ENCODE measurements around the gene DDIT3.

DNA sequence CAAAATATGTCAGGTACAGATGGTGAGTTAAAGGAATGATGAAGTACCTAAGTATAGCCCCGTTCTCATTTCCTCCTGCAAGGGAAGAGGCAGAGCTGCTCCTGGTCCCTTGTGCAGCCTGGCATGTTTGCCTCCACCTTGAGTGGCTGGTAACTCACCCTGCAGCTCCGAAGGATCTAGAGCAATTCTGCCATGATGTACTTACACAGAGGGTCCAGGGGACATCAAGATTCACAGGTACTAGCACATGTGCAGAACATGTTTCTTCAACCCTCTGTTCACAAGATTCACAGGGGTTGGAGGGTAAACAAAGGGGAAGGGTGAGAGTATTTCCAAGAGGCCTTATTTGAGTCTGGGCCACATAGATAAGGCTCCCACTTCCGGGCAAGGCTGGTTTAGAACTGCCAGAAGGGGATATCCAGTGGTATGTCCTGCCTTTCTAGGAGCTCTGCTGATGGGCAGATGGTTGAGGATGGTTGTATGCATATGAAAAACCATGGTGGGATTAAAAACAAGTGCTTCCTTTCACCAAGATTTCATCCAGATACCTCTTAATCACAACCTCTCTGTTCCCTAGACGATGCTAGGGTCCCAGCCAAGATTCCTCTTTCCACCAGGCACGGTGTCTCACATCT lies 18.9 kb upstream of the DDIT3 start:
- TF ChIP-seq, protein P1, sequence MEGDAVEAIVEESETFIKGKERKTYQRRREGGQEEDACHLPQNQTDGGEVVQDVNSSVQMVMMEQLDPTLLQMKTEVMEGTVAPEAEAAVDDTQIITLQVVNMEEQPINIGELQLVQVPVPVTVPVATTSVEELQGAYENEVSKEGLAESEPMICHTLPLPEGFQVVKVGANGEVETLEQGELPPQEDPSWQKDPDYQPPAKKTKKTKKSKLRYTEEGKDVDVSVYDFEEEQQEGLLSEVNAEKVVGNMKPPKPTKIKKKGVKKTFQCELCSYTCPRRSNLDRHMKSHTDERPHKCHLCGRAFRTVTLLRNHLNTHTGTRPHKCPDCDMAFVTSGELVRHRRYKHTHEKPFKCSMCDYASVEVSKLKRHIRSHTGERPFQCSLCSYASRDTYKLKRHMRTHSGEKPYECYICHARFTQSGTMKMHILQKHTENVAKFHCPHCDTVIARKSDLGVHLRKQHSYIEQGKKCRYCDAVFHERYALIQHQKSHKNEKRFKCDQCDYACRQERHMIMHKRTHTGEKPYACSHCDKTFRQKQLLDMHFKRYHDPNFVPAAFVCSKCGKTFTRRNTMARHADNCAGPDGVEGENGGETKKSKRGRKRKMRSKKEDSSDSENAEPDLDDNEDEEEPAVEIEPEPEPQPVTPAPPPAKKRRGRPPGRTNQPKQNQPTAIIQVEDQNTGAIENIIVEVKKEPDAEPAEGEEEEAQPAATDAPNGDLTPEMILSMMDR (IDR thresholded peaks at IDR 0.05): no peak
- no peak for TF ChIP-seq EZH2 (IDR thresholded peaks at IDR 0.05; ENCODE audit: borderline replicate concordance, insufficient read depth, low read depth, low read length, poor library complexity, severe bottlenecking)

Measured in B cell (primary cell).